A172 (cell line): ENCODE results near the gene NME1. TPM values are rescaled to one million over a fixed set of nuclear protein-coding genes. Genes with fewer than 3 reads are reported as not detected.
"Not testable (repeated sequence)": the region's sequence is repeated elsewhere in the genome, so short reads cannot be mapped to it uniquely, and the experiment has no call there.

ENCODE experiments used
- DNase-seq: peaks from one replicate; pipeline ENCODE4 v3.0.0-alpha.2; 2015; ENCODE audit warnings: low spot score
- total RNA-seq: library from RNA; depleted of rRNA; stranded (reverse); fragments of >200 nt; shearing (Covaris generic); gene quantifications from 2 replicates; pipeline ENCODE4 v1.2.3, GENCODE V29; 2014; rRNA removed

Gene NME1
- 472 and 514 TPM in 2 replicates for total RNA-seq

GRCh38 chr17:51153210-51154072 lies at the start of gene NME1:
Gene NME1, plus strand, starts transcription at chr17:51153559. Its CDS starts 2,096 bp downstream, at chr17:51155655.
- DNase-seq: peak; percentile 100

GRCh38 chr17:51107778-51108177 lies 45.6 kb upstream of the NME1 start:
- DNase-seq: no peak

- not testable (repeated sequence) for DNase-seq
Measured at GRCh38 chr17:51112303-51113222, 40.8 kb upstream of the NME1 start.

- DNase-seq: no peak
Measured at GRCh38 chr17:51115179-51115578, 38.2 kb upstream of the NME1 start.

GRCh38 chr17:51118330-51119195 lies 34.8 kb upstream of the NME1 start:
- no peak for DNase-seq

GRCh38 chr17:51119415-51120356 lies 33.7 kb upstream of the NME1 start:
- DNase-seq: peak; percentile 41

- DNase-seq: no peak
Measured at GRCh38 chr17:51120357-51120738, 33.0 kb upstream of the NME1 start.

GRCh38 chr17:51120739-51121619 lies 32.4 kb upstream of the NME1 start, which contains the start of gene SPAG9:
Gene SPAG9, minus strand, starts transcription at chr17:51120868. Its CDS starts 212 bp downstream, at chr17:51120656.
- peak; percentile 93 for DNase-seq

GRCh38 chr17:51121620-51122472 lies 31.5 kb upstream of the NME1 start:
- peak; percentile 99 for DNase-seq

- not testable (repeated sequence) for DNase-seq
Measured at GRCh38 chr17:51122473-51123115, 30.8 kb upstream of the NME1 start.

GRCh38 chr17:51124640-51125503 lies 28.5 kb upstream of the NME1 start:
- no peak for DNase-seq

- peak; percentile 25 for DNase-seq
Measured at GRCh38 chr17:51128076-51128475, 25.3 kb upstream of the NME1 start.

GRCh38 chr17:51132964-51133319 lies 20.4 kb upstream of the NME1 start:
- peak; percentile 22 for DNase-seq

- DNase-seq: no peak
Measured at GRCh38 chr17:51133365-51133764, 20.0 kb upstream of the NME1 start.

GRCh38 chr17:51135956-51136355 lies 17.4 kb upstream of the NME1 start:
- DNase-seq: no peak

GRCh38 chr17:51142597-51142996 lies 10.8 kb upstream of the NME1 start:
- no peak for DNase-seq
